Parathyroid adenoma (tissue), 2 donors: ENCODE results near the gene DVL1.
"Not testable (repeated sequence)": the region's sequence is repeated elsewhere in the genome, so short reads cannot be mapped to it uniquely, and the experiment has no call there.

Experiments
- H2AFZ ChIP-seq: fragments of 300-600 bp; sonication (generic); one replicate; pipeline ENCODE4 v1.7.0; 2017; ENCODE audit warnings: antibody characterized with exemption, mild to moderate bottlenecking
- H3K27ac ChIP-seq: fragments of 300-600 bp; sonication (generic); one replicate; pipeline ENCODE4 v1.7.0; 2017
- H3K27me3 ChIP-seq: fragments of 300-600 bp; sonication (generic); one replicate; pipeline ENCODE4 v1.7.0; 2017; ENCODE audit warnings: low read length; ENCODE audit not compliant: control insufficient read depth, insufficient read depth
- H3K36me3 ChIP-seq: fragments of 300-600 bp; sonication (generic); one replicate; pipeline ENCODE4 v1.7.0; 2017; ENCODE audit warnings: low read length; ENCODE audit not compliant: control insufficient read depth, insufficient read depth
- H3K4me1 ChIP-seq: fragments of 300-600 bp; sonication (generic); one replicate; pipeline ENCODE4 v1.7.0; 2017; ENCODE audit warnings: control low read depth
- H3K4me2 ChIP-seq: fragments of 300-600 bp; sonication (generic); one replicate; pipeline ENCODE4 v1.7.0; 2017; ENCODE audit warnings: low read length
- H3K4me3 ChIP-seq: fragments of 300-600 bp; sonication (generic); one replicate; pipeline ENCODE4 v1.7.0; 2017; ENCODE audit warnings: low read depth, low read length
- H3K79me2 ChIP-seq: fragments of 300-600 bp; sonication (generic); one replicate; pipeline ENCODE4 v1.7.0; 2017; ENCODE audit warnings: control low read depth
- H3K9ac ChIP-seq: fragments of 300-600 bp; sonication (generic); one replicate; pipeline ENCODE4 v1.7.0; 2017; ENCODE audit warnings: mild to moderate bottlenecking
- H3K9me3 ChIP-seq: fragments of 300-600 bp; sonication (generic); one replicate; pipeline ENCODE4 v1.7.0; 2017; ENCODE audit warnings: low read length; ENCODE audit not compliant: control insufficient read depth
- CTCF ChIP-seq: fragments of 300-600 bp; sonication (generic); IDR thresholded peaks from one replicate; pipeline ENCODE4 v1.7.0; 2017; ENCODE audit warnings: antibody characterized with exemption, mild to moderate bottlenecking
- donor health status: primary hyperparathyroidism.

DVL1 gene

DNA sequence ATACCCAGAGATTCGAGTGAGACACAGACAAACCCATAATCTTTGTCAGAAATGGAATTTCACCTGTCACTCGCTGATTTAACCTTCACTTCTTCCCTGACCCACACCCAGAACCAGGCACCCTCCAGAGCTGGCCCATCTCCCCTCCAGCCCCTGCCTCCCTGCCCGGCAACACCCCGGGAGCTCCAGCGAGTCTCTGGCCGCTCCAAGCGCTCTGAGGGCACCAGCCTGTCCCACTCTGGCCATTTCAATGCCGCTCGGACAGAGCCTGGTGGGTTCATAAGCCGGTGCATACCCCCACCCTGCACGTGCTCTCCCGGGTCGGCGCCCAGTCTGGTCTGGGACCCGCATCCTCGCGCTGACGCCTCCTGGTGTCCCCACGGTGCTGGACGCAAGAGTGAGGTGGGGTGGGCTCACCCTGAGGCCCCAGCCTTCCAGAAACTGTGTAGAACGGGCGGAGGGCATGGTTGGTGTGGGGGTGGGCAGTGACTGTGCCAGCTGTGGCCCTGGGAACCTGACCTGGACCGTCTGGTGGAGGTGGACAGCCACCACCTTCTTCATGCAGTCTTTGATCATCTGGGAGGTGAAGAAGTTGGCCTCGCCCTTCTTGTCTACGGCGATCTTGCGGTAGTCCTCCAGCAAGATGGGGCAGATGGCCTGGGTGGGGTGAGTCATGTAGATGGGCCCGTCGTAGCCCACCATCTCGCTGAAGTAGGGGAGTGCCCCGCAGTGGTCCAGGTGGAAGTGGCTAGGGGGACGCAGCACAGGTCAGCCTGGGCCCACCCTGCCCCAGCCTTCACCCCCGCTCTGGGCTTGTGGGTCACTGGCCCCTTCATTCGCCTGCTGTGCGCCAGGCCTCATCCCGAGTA, 30.2 kb downstream of the DVL1 start:
- no peak overlapping the region for H3K27ac ChIP-seq
- no peak overlapping the region for H3K9ac ChIP-seq
- no peaks in the 10 kb centered on the region for H3K9me3 ChIP-seq
- peaks cover 18% of the 10 kb centered on the region for H3K79me2 ChIP-seq
- H3K4me3 ChIP-seq: no peak overlapping the region
- H3K4me2 ChIP-seq: no peak overlapping the region
- TF ChIP-seq CTCF: no peak
- no peaks in the 10 kb centered on the region for H3K4me1 ChIP-seq
- H3K27me3 ChIP-seq: no peaks in the 10 kb centered on the region
- no peak overlapping the region for H2AFZ ChIP-seq
- no peaks in the 10 kb centered on the region for H3K36me3 ChIP-seq

- Histone ChIP-seq H3K4me2 (no peak overlapping the region), H3K9me3 (no peaks in the 10 kb centered on the region), H3K79me2 (peaks cover 14% of the 10 kb centered on the region), H3K4me1 (no peaks in the 10 kb centered on the region), H3K36me3 (no peaks in the 10 kb centered on the region), H2AFZ (no peak overlapping the region), H3K4me3 (no peak overlapping the region), H3K27me3 (no peaks in the 10 kb centered on the region), H3K9ac (no peak overlapping the region), H3K27ac (no peak overlapping the region)
- no peak for TF ChIP-seq CTCF
Measured at GRCh38 chr1:1318131-1318652, 31.0 kb downstream of the DVL1 start.

DNA sequence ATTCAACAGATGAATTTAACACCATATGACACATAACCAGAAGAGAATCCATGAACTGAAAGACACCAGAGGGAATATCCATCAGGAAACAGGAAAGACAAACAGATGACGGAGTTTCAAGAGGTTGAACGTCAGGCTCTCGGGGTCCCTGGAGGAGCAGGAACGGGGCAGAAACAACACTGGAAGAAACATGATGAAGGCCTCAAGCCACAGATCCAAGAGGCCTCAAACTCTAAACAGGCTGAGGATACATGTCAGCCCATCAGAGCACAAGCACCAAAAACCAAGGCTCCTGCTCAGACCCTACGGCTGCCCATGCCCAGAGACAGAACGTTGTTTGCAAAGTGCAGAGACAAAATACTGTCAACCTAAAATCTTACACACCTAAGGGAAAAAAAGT, 31.8 kb downstream of the DVL1 start:
- Histone ChIP-seq H3K4me1 (no peaks in the 10 kb centered on the region), H3K4me2 (no peak overlapping the region), H3K4me3 (no peak overlapping the region), H3K36me3 (no peaks in the 10 kb centered on the region), H3K79me2 (peaks cover 9% of the 10 kb centered on the region), H2AFZ (no peak overlapping the region), H3K9ac (no peak overlapping the region), H3K27ac (no peak overlapping the region), H3K9me3 (no peaks in the 10 kb centered on the region), H3K27me3 (no peaks in the 10 kb centered on the region)
- TF ChIP-seq CTCF: no peak

GRCh38 chr1:1316199-1316598, 33.0 kb downstream of the DVL1 start:
- not testable (repeated sequence) for H3K9me3 ChIP-seq, H3K27me3 ChIP-seq, H3K79me2 ChIP-seq, H3K9ac ChIP-seq, H3K36me3 ChIP-seq, H3K4me1 ChIP-seq, H3K4me2 ChIP-seq, H3K27ac ChIP-seq, H2AFZ ChIP-seq, H3K4me3 ChIP-seq

DNA sequence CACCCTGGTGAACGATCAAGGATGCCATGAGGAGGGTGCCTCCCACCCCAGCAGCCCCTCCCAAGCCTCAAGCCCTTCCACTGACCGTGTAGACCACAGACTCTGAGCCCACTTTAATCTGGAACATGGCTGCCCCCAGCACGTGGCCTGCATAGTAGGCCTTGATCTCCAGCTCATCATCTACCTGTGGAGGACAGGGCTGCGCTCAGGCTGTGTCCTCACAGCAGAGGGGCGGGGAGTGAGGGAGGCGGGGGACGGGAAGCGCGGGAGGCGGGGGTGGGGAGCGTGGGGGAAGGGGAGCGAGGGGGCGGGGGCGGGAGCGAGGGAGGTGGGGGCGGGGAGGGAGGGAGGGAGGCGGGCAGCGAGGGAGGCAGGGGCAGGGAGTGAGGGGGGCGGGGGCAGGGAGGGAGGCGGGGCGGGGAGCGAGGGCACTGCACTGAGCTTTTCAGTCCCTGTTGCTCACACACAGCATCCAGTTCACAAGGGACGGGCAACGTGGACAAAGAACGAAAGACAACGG, 33.7 kb downstream of the DVL1 start:
- H3K27me3 ChIP-seq: no peaks in the 10 kb centered on the region
- no peaks in the 10 kb centered on the region for H3K9me3 ChIP-seq
- no peak overlapping the region for H3K4me3 ChIP-seq
- H2AFZ ChIP-seq: no peak overlapping the region
- TF ChIP-seq CTCF: no peak
- H3K36me3 ChIP-seq: no peaks in the 10 kb centered on the region
- no peaks in the 10 kb centered on the region for H3K4me1 ChIP-seq
- H3K79me2 ChIP-seq: no peaks in the 10 kb centered on the region
- H3K9ac ChIP-seq: no peak overlapping the region
- H3K4me2 ChIP-seq: no peak overlapping the region
- no peak overlapping the region for H3K27ac ChIP-seq
